Ramos (cell line): ENCODE data around the gene MRI1.
"Not testable (repeated sequence)": the region's sequence is repeated elsewhere in the genome, so short reads cannot be mapped to it uniquely, and the experiment has no call there.

Source experiments
- in situ Hi-C: fragments of 300-500 bp; cut with MboI; formaldehyde crosslinking; loops from one replicate; pipeline ENCODE4 v1.14.3; 2022; ENCODE audit warnings: low sequenced_read_pairs; ENCODE audit not compliant: unreplicated experiment

Gene MRI1

DNA sequence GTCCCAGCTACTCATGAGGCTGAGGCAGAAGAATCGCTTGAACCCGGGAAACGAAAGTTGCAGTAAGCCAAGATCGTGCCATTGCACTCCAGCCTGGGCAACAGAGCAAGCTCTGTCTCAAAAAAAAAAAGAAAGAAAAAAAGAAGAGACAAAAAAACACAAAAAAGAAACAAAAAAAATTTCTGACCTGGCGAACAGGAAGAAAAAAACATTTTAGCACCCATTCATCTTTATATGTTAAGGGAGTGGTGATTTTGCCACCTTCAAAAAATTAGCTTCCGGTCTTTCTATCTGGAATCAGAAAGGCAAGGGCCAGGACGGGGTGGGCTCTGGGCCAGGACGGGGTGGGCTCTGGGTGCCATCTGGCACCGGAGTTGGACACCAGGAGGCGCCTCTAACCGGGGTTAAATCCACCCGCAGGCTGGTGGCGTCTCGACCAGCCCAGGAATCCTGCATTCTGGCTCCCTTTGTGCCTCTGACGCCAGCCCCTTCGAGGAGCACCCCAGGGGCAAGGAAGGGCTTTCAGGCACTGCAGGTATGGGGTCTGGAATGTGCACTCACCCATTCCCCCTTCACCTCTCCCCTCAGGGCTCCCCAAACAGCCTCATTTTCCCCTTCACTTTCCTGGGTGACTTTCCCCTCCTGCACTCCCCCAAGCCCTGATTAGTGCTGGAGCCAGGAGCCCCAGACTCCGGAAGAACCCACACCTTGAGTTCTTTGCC lies 20.6 kb downstream of the MRI1 start:
- in situ Hi-C loops: loop anchor here (5.0 kb wide), 1 partner anchor 77 kb away; no protein-coding TSS in a partner anchor

GRCh38 chr19:13788991-13789390 lies 24.7 kb downstream of the MRI1 start:
- in situ Hi-C loops: no loop called here

GRCh38 chr19:13790354-13790753 lies 26.0 kb downstream of the MRI1 start:
- in situ Hi-C loops: no loop called here

DNA sequence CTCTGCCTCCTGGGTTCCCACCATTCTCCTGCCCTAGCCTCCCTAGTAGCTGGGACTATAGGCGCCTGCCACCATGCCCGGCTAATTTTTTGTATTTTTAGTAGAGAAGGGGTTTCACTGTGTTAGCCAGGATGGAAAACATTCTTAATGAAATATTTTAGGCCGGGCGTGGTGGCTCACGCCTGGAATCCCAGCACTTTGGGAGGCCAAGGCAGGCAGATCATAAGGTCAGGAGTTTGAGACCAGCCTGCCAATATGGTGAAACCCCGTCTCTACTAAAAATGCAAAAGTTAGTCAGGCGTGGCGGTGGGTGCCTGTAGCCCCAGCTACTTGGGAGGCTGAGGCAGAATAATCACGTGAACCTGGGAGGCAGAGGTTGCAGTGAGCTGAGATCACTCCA lies 29.0 kb downstream of the MRI1 start:
- in situ Hi-C loops: not testable (repeated sequence)

GRCh38 chr19:13794398-13794756 lies 30.1 kb downstream of the MRI1 start:
- in situ Hi-C loops: no loop called here

DNA sequence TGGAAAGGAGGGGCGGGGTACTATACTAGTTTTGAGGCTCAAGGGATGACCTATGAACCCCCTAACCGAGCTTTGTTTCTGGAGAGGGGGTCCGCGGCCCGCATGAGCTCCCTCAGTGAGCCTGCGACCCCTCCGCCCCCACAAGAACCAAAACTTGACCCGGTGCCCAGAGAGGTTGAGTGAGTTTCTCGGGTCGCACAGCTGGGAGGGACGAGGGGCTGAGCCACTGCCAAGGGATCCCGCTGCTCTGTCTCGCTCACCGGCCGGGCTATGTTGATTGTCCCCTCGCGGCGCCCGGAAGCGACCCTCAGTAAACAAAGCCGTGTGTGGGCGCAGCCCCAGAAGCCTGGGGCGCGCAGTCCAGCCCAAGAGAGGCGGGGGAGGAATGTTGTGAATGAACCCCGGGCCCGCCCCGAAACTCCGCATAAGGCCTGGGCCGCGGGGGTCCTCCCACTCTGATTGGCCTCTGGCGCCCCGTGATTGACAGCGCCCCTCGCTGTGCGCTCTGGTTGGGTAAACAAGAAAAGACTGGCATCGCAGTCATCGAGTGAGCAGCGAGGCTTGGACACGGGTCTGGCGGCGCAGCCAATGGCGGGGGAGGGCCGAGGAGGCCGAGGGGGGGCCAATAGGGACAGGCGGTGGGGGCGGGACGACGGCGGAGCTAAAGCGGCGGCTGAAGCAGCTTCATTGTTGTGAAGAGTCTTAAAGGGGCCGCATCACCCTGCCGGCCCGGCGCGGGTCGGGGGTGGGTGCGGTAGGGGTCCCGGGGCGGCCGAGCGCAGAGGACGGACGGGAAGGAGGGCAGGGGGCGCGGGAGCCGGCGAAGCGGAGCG lies 30.7 kb downstream of the MRI1 start, which contains the start of gene ZSWIM4:
Gene ZSWIM4 (plus strand): TSS at position 687 of the 833 bp plus-strand sequence. CDS start 206 bp downstream, outside the sequence.
- in situ Hi-C loops: no loop called here

DNA sequence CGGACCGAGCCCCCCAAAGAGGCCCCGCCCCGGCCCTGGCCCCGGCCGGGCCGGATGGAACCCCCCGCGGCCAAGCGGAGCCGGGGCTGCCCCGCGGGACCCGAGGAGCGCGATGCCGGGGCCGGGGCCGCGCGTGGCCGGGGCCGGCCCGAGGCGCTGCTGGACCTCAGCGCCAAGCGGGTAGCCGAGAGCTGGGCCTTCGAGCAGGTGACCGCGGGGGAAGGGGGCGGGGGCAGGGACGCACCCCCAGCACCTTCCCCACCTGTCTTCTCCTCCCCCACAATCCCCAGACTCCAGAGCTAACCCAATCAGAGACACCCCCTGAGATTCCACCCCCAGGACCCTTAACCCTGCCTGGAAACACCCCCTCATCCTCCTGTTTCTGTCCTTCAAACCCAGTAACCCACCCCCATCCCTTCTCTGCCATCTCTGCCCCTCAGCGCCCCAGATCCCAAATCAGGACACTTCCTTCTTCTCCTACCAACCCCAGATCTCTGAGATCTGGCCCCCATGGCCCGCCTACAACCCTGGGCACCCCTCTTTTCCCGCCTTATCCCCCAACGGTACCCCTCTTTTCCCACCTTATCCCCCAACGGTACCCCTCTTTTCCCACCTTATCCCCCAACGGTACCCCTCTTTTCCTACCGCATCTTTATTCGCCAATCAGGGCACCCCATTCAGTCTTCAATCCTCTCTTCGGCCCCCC lies 31.4 kb downstream of the MRI1 start:
- in situ Hi-C loops: no loop called here

DNA sequence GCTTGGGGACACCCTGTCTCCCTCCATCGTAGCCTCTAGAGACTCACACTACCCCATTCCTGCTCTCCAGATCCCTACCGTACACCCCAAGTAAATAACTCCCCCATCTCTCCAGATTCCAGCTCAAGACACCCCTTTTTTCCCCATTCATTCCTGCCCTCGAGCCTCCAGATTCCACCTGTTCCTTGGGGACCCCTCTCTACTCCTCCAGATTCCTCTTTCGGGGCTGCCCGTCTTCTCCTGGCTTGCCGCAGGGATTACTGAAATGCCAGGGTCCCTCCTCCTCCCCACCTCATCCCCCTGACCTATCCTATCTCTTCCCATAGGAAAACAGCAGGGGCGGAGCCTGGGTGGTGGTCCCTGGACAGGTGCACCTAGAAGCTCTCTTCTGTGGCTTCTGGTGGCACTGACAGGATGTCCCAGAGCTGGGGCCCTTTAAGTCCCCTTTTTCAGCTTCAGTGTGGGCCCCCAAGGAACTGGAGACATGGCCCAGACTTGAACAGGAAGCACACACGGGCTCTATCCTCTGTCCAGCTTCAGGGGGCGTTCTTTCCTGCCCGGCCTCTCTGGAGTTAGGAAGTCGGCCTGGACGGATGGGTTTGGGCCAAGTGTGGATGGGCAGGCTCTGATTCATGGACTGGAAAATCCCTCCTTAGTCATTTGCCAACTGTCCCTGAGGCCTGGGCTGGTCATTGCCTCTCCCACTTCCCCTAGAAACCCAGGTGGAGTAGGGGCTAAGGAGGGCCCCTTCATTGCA lies 32.2 kb downstream of the MRI1 start:
- in situ Hi-C loops: no loop called here

DNA sequence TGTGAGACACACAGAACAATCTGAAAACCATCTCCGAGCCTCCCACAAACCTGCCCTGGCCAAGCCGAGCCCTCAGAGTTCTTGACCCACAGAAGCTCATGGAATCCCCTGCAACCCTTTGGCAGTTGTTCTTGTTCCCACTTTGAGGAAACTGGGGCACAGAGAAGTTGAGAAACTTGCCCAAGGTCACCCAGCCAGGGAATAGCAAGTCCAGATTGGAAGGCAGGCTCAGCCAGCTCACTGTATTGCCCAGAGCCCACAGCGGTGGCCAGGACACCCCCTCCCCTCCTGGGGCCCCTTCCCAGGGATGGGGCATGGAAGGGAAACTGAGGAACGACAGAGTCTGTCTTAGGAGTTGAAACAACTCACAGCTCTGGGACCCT lies 32.7 kb downstream of the MRI1 start:
- in situ Hi-C loops: no loop called here

GRCh38 chr19:13797870-13798269 lies 33.5 kb downstream of the MRI1 start:
- in situ Hi-C loops: no loop called here

DNA sequence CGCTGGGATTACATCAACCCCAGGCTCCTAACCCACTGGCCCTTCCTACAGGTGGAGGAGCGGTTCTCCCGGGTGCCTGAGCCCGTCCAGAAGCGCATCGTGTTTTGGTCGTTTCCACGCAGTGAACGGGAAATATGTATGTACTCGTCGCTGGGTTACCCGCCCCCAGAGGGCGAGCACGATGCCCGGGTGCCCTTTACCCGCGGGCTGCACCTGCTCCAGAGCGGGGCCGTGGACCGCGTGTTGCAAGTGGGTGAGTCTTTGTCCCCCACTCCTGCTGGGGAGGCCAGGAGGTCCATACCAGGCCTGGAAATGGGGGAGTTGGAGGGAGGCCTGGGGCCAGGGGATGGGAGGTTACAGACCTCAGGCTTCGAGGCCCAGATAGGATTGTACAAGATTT lies 35.3 kb downstream of the MRI1 start:
- in situ Hi-C loops: no loop called here

DNA sequence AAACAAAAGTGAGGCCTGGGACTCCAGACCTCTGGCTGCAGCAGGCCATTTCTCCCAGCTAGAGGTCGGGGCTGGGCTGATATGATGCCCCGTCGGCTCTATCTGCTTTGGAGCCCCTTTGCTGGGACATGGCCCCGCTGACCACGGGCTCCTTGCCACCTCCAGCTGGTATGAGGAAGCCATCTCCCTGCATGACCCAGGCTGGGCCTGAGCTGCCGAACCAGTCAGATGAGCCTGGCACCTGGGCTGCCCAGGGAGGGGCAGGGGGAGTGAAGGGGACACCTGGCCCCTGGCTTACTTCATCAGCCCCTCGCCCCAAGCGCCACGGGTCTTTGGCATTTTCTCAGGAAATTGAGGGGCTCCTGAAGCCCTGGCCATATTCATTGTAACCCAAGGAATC lies 38.7 kb downstream of the MRI1 start:
- in situ Hi-C loops: no loop called here

DNA sequence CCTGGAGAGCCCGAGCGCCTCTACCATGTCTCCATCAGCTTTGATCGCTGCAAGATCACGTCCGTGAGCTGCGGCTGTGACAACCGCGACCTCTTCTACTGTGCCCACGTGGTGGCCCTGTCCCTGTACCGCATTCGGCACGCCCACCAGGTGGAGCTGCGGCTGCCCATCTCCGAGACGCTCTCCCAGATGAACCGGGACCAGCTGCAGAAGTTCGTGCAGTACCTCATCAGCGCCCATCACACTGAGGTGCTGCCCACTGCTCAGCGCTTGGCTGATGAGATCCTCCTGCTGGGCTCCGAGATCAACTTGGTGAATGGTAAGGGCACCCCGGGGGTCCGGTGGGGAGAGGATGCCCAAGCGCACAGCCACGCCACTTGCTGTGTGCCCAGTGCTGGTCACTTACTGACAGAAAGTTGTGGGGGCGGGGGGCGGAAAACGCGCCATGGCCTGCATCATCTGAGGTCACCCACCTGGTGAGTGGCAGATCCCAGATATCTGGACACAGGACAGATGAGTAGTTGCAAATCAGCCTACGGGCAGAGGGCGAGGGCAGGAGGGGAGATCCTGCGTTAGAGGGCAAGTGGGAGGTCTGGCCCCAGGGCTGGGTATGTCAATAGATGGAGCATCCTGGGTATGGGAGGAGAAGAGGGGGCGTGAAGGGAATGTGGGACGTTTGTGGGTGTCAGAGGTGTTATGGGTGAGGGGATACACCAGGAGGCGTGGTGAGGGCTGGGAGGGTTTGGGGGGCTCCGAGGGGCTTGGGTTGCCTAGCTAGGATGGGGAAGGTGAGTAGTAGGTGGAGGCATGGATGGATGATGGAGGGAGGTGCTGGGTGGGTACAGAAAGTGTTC lies 40.7 kb downstream of the MRI1 start:
- in situ Hi-C loops: no loop called here

DNA sequence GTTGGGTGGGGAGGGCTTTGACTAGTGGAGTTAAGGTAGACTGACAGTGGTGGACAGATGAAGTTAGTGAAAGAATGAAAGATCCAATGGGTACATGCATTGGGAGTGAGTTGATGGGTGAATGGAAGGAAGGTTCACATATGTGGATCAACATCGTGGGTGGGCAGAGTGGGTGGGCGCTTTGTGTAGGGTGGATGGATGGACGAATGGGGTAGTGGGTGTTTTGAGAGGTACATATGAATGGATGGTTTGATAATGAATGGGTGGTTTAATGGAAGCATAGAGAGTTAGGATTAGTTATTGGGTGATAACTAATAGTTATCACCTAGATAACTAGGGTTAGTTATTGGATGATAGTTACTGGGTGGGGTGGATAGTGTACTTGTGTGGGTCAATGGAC lies 42.4 kb downstream of the MRI1 start:
- in situ Hi-C loops: no loop called here

GRCh38 chr19:13807421-13808021 lies 43.2 kb downstream of the MRI1 start:
- in situ Hi-C loops: no loop called here

DNA sequence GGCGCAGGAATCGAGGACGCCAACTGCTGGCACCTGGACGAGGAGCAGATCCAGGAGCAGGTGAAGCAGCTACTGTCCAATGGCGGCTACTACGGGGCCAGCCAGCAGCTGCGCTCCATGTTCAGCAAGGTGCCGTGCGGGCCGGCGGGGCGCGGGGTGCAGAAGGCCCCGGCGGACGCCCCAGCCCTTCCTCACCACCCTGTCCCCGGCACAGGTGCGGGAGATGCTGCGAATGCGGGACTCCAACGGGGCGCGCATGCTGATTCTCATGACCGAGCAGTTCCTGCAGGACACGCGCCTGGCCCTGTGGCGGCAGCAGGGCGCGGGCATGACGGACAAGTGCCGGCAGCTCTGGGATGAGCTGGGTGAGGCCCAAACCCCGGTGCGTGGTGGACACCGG lies 44.5 kb downstream of the MRI1 start:
- in situ Hi-C loops: no loop called here

GRCh38 chr19:13812544-13812943 lies 48.2 kb downstream of the MRI1 start:
- in situ Hi-C loops: no loop called here

GRCh38 chr19:13813147-13813546 lies 48.8 kb downstream of the MRI1 start:
- in situ Hi-C loops: no loop called here

DNA sequence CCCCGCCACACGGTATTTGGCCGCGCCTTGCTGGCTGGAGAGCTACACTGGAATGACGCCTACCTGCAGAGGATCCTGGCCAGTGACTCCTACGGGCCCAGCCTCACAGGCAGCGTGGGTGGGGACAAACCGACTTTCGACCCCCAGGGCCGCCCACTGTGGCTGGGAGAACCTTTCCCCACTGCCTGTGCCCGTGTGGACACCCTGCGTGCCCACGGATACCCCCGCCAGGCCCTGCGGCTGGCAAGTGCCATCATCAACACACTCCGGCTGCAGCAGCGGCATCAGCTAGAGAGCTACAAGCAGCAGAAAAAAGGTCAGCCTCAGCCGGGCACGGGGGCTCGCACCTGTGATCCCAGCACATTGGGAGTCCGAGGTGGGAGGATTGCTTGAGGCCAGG lies 50.2 kb downstream of the MRI1 start:
- in situ Hi-C loops: no loop called here
